ENCODE data around the gene ACVR2B.

DNA sequence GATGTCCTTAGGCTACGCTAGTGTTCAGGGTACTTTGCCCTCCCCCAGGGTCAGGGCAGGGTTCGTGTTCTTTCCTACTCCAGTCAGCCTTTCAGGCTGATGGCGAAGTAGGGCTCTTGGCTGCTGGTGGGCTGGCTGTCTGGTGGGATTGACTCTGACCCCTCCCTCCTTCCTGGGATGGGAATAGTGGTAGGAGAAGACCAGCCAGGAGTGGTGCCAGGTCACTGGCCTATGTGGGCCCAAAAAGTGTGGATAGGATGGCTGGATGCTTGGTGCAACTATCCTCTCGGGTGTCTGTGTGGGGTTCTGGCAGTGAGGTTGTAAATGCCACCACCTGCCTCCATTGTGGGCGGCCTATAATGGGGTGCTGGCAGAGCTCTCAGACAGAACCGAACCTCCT lies 22.0 kb downstream of the ACVR2B start:
- no peak for TF ChIP-seq EZH2 (IDR thresholded peaks at IDR 0.05; ENCODE audit: low read length, unreplicated experiment)
- TF ChIP-seq, protein P1, sequence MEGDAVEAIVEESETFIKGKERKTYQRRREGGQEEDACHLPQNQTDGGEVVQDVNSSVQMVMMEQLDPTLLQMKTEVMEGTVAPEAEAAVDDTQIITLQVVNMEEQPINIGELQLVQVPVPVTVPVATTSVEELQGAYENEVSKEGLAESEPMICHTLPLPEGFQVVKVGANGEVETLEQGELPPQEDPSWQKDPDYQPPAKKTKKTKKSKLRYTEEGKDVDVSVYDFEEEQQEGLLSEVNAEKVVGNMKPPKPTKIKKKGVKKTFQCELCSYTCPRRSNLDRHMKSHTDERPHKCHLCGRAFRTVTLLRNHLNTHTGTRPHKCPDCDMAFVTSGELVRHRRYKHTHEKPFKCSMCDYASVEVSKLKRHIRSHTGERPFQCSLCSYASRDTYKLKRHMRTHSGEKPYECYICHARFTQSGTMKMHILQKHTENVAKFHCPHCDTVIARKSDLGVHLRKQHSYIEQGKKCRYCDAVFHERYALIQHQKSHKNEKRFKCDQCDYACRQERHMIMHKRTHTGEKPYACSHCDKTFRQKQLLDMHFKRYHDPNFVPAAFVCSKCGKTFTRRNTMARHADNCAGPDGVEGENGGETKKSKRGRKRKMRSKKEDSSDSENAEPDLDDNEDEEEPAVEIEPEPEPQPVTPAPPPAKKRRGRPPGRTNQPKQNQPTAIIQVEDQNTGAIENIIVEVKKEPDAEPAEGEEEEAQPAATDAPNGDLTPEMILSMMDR (conservative IDR thresholded peaks at IDR 0.05; ENCODE audit: low read depth, low read length): no peak

Measured in PC-3 (cell line).